ENCODE results near the gene MED12L.

The MED12L gene

GRCh38 chr3:151265866-151266265 is 180.4 kb downstream of the MED12L start:
- no peak for DNase-seq

- no peak for DNase-seq
Observed at GRCh38 chr3:151267066-151267465, 181.6 kb downstream of the MED12L start.

GRCh38 chr3:151268267-151269235 is 183.1 kb downstream of the MED12L start:
- no peak for DNase-seq

GRCh38 chr3:151269631-151270030 is 184.2 kb downstream of the MED12L start:
- DNase-seq: no peak

- peak; percentile 12 for DNase-seq
Observed at GRCh38 chr3:151275091-151275490, 189.6 kb downstream of the MED12L start.

- DNase-seq: no peak
Observed at GRCh38 chr3:151276038-151276686, 190.7 kb downstream of the MED12L start.

GRCh38 chr3:151276687-151277042 is 191.2 kb downstream of the MED12L start:
- no peak for DNase-seq

GRCh38 chr3:151278230-151278629 is 192.8 kb downstream of the MED12L start, which contains the start of gene P2RY14:
P2RY14 (minus strand) TSS chr3:151278542; CDS start chr3:151214316, 64,226 bp downstream.
- DNase-seq: no peak

GRCh38 chr3:151281671-151282324 is 196.3 kb downstream of the MED12L start:
- DNase-seq: no peak

GRCh38 chr3:151282921-151283320 is 197.5 kb downstream of the MED12L start:
- DNase-seq: peak; percentile 55

GRCh38 chr3:151283387-151283786 is 197.9 kb downstream of the MED12L start:
- DNase-seq: no peak

- no peak for DNase-seq
Observed at GRCh38 chr3:151283907-151284461, 198.5 kb downstream of the MED12L start.

GRCh38 chr3:151285940-151286339 is 200.5 kb downstream of the MED12L start:
- no peak for DNase-seq

GRCh38 chr3:151289445-151289844 is 204.0 kb downstream of the MED12L start:
- DNase-seq: no peak

- DNase-seq: no peak
Observed at GRCh38 chr3:151290673-151291072, 205.2 kb downstream of the MED12L start.

GRCh38 chr3:151293127-151293526 is 207.7 kb downstream of the MED12L start:
- no peak for DNase-seq

GRCh38 chr3:151296226-151296625 is 210.8 kb downstream of the MED12L start:
- DNase-seq: no peak

- DNase-seq: no peak
Observed at GRCh38 chr3:151297429-151297828, 212.0 kb downstream of the MED12L start.

GRCh38 chr3:151299006-151299405 is 213.5 kb downstream of the MED12L start:
- no peak for DNase-seq

- no peak for DNase-seq
Observed at GRCh38 chr3:151300539-151300938, 215.1 kb downstream of the MED12L start.

- DNase-seq: no peak
Observed at GRCh38 chr3:151301787-151302186, 216.3 kb downstream of the MED12L start.

GRCh38 chr3:151303751-151304150 is 218.3 kb downstream of the MED12L start:
- no peak for DNase-seq

Measured in NCI-H446 treated with DMSO at 0.1 percent for 48 hours (cell line).